ENCODE measurements around the gene FAM25G.

FAM25G gene

GRCh38 chr10:47449102-47449978, 42.2 kb downstream of the FAM25G start:
- no peak for DNase-seq (ENCODE audit: low read depth)

- DNase-seq (ENCODE audit: low read depth), result no peak
Measured at GRCh38 chr10:47447705-47448104, 43.8 kb downstream of the FAM25G start.

GRCh38 chr10:47447209-47447608, 44.3 kb downstream of the FAM25G start:
- DNase-seq (ENCODE audit: low read depth), result no peak

- no peak for DNase-seq (ENCODE audit: low read depth)
Measured at GRCh38 chr10:47445720-47446119, 45.8 kb downstream of the FAM25G start.

- no peak for DNase-seq (ENCODE audit: low read depth)
Measured at GRCh38 chr10:47444047-47444446, 47.5 kb downstream of the FAM25G start.

GRCh38 chr10:47443145-47443544, 48.4 kb downstream of the FAM25G start:
- no peak for DNase-seq (ENCODE audit: low read depth)

GRCh38 chr10:47442351-47442750, 49.1 kb downstream of the FAM25G start:
- no peak for DNase-seq (ENCODE audit: low read depth)

GRCh38 chr10:47441938-47442337, 49.6 kb downstream of the FAM25G start:
- DNase-seq (ENCODE audit: low read depth), result no peak

GRCh38 chr10:47440207-47440606, 51.3 kb downstream of the FAM25G start:
- DNase-seq (ENCODE audit: low read depth), result no peak

- no peak for DNase-seq (ENCODE audit: low read depth)
Measured at GRCh38 chr10:47438857-47439474, 52.5 kb downstream of the FAM25G start.

Data from stimulated activated CD4-positive, alpha-beta T cell treated with anti-CD3 and anti-CD28 coated beads, Interleukin-2, amount 100 ng/mL, for 4 hours (primary cell).